Stimulated activated CD4-positive, alpha-beta T cell treated with anti-CD3 and anti-CD28 coated beads, Interleukin-15, amount 100 ng/mL, for 24 hours (primary cell): ENCODE data around the gene ELOVL3.
"Not testable (repeated sequence)": the region's sequence is repeated elsewhere in the genome, so short reads cannot be mapped to it uniquely, and the experiment has no call there.

ENCODE experiments used
- DNase-seq: peaks from one replicate; pipeline ENCODE4 v3.0.0-alpha.2; 2020

The ELOVL3 gene, protein sequence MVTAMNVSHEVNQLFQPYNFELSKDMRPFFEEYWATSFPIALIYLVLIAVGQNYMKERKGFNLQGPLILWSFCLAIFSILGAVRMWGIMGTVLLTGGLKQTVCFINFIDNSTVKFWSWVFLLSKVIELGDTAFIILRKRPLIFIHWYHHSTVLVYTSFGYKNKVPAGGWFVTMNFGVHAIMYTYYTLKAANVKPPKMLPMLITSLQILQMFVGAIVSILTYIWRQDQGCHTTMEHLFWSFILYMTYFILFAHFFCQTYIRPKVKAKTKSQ

DNA sequence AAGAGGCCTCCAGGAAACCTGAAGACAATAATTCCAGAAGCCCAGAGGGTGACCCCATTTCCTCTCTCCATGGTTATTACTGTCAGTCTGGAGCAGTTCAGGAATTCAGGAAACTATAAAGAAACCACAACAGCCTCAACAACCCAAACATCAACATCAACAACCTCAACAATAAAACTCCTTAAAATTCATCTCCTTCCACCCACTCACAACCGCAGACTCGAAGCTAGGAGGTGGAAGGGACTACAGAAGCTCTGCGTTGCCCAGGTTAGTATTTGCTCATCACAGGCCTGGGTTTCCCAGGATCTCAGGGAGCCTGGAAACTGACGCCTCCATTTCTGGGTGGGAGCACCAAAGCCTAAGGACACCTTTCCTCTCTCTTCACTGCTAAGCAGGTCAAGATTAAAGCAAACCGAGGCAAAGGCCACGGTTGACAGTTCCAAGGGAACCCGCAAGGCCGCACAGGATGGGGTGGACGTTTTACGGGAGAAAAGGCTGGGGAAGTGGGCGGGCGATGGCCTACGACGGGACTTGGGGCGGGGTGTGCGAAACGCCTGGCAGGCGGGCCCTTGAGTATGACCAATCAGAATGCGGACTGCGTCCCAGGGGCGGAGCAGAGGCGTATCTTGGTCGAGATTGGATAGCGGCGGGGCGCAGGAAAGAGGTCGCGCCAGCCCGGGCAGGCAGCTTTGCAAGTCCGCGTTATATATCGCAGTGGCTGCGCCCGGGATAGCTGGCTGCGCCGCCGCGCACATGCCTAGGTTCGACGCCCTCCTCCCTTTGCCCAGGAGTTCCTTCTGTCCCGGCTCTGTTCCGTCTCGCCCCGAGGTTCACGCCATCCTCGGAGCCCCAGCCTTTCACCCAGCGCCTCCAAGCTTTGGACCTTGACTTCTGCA is at the start of gene ELOVL3:
TSS of gene ELOVL3 (plus strand) at position 654 of the 896 bp plus-strand sequence. CDS start 250 bp downstream, outside the sequence.
- peak; percentile 92 for DNase-seq

DNA sequence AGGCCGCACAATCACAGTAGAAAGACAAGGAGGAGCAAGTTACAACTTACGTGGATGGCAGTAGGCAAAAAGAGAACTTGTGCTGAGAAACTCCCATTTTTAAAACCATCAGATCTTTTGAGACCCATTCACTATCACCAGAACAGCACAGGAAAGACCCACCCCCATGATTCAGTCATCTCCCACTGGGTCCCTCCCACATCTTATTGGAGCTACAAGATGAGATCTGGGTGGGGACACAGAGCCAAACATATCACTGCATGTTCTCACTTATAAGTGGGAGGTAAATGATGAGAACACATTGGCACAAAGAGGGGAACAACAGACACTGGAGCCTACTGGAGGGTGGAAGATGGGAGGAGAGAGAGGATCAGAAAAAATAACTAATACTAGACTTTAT is 41.5 kb upstream of the ELOVL3 start:
- no peak for DNase-seq

GRCh38 chr10:102185272-102185671 is 40.8 kb upstream of the ELOVL3 start:
- no peak for DNase-seq

GRCh38 chr10:102185811-102186527 is 40.1 kb upstream of the ELOVL3 start:
- no peak for DNase-seq

GRCh38 chr10:102188298-102188940 is 37.7 kb upstream of the ELOVL3 start:
- no peak for DNase-seq

DNA sequence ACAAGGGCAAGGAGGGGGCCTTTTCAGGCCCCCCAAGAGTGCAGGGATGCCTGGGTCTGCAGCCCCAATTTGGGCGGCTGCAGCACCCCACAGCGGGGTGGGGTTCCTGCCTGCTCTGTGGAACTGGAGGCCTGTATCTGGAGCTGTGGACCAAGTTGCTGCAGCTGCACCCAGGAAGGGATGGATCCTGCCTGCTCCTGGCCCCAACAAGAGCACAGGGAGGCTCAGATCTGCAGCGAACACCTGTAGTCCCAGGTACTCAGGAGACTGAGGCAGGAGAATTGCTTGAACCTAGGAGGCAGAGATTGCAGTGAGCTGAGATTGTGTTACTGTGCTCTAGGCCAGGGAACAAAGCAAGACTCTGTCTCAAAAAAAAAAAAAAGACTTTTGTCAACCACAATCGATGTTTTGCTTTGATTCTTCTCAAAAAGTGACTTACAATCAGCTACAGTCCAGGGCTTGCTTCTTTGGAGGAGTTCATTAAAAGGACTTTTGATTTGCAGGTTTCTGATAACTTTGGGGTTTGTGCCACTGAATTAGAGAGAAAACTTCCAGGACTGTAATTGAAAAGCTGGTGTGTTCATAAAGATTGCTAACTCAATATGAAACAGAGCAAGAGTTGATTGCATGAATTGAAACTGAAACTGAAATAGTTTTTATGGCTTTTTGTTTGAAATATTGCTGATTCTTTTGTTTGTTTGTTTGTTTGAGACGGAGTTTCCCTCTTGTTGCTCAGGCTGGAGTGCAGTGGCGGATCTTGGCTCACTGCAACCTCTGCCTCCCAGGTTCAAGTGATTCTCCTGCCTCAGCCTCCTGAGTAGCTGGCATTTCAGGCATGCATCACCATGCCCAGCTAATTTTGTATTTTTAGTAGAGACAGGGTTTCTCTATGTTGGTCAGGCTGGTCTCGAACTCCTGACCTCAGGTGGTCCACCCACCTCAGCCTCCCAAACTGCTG is 36.9 kb upstream of the ELOVL3 start:
- DNase-seq: not testable (repeated sequence)

- no peak for DNase-seq
Measured at GRCh38 chr10:102191956-102192355, 34.1 kb upstream of the ELOVL3 start.

GRCh38 chr10:102195296-102195870 is 30.7 kb upstream of the ELOVL3 start:
- DNase-seq: no peak

DNA sequence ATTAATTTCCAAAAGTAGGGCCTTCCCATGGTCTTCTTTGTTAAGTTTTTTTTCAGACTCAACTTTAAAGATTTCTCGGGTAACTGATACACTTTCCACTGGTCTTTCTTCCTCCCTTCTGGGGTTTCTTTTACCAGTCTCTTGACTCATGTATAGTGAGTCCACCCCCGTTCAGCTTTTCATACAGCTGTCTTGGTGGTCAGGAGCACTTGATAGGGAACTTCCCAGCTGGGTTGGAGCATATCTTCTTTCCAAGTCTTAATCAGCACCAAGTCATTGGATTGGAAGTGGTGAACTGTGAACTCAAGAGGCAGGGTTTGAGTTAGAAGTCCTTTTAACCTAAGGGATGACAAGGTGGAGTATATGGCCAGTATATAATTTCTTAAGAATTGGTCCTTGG is 29.2 kb upstream of the ELOVL3 start:
- peak; percentile 34 for DNase-seq

DNA sequence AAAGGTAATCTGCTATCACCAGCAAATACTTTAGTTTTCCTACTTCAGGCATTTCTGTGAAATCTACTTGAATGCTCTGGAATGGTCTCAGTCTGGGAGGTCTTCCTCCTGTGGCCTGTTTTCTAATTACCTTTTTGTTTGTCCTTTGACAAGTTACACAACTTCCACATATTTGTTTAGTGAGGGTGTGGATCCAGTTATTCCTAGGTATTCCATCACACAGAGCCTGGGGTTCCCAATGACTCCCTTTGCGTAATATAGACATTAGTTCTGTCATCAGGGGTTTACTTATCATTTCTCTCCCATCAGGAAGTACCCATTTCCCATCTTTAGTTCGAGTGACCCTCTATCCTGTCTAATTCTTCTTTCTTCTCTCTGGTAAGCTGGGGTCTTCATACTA is 28.1 kb upstream of the ELOVL3 start:
- DNase-seq: no peak

- DNase-seq: no peak
Measured at GRCh38 chr10:102200751-102201640, 25.1 kb upstream of the ELOVL3 start.

DNA sequence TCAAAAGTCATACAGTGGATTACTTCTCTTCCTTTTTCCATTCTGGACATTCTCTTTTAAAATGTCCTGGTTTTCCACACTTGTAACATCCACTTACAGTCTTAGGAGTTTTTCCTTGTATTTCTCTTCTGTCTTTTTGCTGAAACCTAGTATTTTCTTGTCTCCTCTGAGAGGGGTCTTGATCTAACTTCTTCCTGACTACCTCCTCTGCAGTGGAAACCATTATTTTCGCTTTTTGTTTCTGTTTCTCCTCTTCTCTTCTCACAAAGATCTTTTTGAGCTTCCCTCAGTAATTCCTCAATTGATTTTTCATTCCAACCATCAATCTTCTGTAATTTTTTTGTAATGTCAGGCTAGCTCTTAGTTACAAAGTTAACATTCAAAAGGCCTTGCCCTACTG is 23.7 kb upstream of the ELOVL3 start:
- no peak for DNase-seq

DNA sequence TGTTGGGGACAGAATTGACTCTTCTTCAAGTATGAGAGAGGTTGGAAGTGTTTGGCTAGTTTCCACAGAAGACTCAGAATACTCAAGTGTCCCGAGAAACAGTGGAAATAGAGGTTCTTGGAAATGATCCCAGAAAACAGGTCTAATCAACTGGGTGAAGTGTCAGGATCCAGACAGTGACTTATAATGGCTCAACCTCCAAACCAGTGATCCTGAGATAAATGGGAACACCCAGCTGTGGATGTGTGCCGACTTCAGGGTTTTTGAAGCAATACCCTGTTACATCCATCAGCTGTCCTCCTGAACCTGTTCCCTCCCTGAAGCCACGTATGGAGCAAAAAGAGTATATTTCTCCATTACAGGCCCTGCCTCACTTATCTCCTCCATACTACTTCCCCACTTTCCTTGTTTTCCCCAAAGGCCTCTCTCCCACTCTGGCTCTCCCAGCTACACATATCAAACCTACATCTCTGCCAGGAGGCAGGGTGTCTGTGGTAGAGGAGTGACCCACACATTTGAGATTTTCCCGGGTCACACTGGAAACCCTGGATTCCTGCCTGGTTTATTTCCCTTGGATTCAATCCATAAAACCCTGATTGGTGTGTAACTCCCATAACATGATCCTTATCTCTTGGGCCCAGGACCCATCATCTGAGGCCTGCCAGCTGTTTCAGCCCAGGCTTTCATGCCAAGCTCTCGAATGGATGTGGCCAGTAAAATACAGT is 17.6 kb upstream of the ELOVL3 start:
- no peak for DNase-seq

DNA sequence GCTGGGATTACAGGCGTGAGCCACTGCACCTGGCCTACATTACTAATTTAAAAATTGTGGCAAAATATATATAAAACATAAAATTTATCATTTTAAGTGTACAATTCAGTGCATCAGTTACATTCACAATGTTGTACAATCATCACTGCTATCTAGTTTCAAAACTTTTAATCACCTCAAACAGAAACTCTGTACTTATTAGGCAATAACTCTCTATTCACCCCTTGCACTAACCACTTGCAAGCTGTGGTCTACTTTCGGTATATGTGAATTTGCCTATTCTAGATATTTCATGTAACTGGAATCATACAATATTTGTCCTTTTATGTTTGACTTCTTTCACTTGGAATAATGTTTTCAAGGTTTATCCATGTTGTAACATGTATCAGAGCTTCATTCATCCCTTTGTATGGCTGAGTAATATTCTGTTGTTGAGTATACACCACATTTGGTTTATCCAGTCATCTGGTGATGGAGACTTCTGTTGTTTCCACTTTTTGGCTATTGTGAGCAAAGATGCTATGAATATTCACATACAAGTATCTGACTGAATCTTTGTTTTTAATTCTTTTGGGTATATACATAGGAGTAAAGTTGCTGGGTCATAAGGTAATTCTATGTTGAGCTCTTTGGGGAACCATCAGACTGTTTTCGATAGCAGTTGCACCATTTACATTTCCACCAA is 14.3 kb upstream of the ELOVL3 start:
- no peak for DNase-seq

DNA sequence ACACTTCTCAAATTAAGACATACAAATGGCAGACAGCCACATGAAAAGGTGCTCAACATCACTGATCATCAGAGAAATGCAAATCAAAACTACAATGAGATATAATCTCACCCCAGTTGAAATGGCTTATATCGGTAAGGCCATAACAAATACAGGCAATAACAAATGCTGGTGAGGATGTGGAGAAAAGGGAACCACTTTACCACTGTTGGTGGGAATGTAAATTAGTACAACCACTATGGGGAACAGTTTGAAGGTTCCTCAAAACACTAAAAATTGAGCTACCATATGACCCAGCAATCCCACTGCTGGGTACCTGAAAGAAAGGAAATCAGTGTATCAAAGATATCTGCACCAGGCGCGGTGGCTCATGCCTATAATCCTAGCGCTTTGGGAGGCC is 12.5 kb upstream of the ELOVL3 start:
- not testable (repeated sequence) for DNase-seq

GRCh38 chr10:102219370-102219769 is 6.7 kb upstream of the ELOVL3 start:
- DNase-seq: no peak

- DNase-seq: no peak
Measured at GRCh38 chr10:102220612-102221011, 5.5 kb upstream of the ELOVL3 start.

- no peak for DNase-seq
Measured at GRCh38 chr10:102222797-102223196, 3.3 kb upstream of the ELOVL3 start.

GRCh38 chr10:102226542-102226870 is 407 bp downstream of the ELOVL3 start:
- DNase-seq: no peak
